HepG2 (cell line): ENCODE results near the gene GNMT. TPM values are rescaled to one million over a fixed set of nuclear protein-coding genes. Genes with fewer than 3 reads are reported as not detected.

Experiments used
- CBX2 ChIP-seq, 2 experiments: fragments of 200-600 bp in 1 of 2; sonication (generic); formaldehyde crosslinking in 1 of 2; IDR thresholded peaks; 2 replicates each; pipeline versions ENCODE4 v1.7.0 to v1.8.1; 2018 to 2022; ENCODE audit warnings: low read depth in 2 of 2, low read length in 1 of 2, mild to moderate bottlenecking in 1 of 2, missing genetic modification reagents in 1 of 2
- CSRNP2 ChIP-seq: sonication (generic); formaldehyde crosslinking; conservative IDR thresholded peaks from 2 replicates; pipeline ENCODE4 v1.8.0; 2022; ENCODE audit warnings: low read depth, missing genetic modification reagents
- KAT7 ChIP-seq: IDR thresholded peaks from 2 replicates; pipeline ENCODE4 v1.6.1; 2018; ENCODE audit warnings: borderline replicate concordance, missing compliant biosample characterization
- LBX2 ChIP-seq: sonication (generic); formaldehyde crosslinking; IDR thresholded peaks from 2 replicates; pipeline ENCODE4 v1.5.0; 2020; ENCODE audit warnings: missing genetic modification reagents, mild to moderate bottlenecking, borderline replicate concordance
- MZF1 ChIP-seq: sonication (generic); formaldehyde crosslinking; IDR thresholded peaks from 2 replicates; pipeline ENCODE4 v1.8.1; 2023; ENCODE audit warnings: mild to moderate bottlenecking, missing genetic modification reagents, borderline replicate concordance
- NCOA5 ChIP-seq: sonication (generic); formaldehyde crosslinking; IDR thresholded peaks from 2 replicates; pipeline ENCODE4 v1.4.0; 2020; ENCODE audit warnings: missing genetic modification reagents
- PAX8 ChIP-seq: sonication (generic); formaldehyde crosslinking; IDR thresholded peaks from 2 replicates; pipeline ENCODE4 v1.8.0; 2022; ENCODE audit warnings: mild to moderate bottlenecking, missing genetic modification reagents, borderline replicate concordance
- REST ChIP-seq, 2 experiments: IDR thresholded peaks; 2 replicates each; pipeline ENCODE4 v1.6.1; 2011 to 2012; ENCODE audit warnings: low read length in 2 of 2, borderline replicate concordance in 1 of 2, low read depth in 1 of 2, mild to moderate bottlenecking in 1 of 2, moderate library complexity in 1 of 2
- SCMH1 ChIP-seq: sonication (generic); formaldehyde crosslinking; IDR thresholded peaks from 2 replicates; pipeline ENCODE4 v1.9.0; 2021; ENCODE audit warnings: missing genetic modification reagents, mild to moderate bottlenecking, borderline replicate concordance
- THRA ChIP-seq: sonication (generic); formaldehyde crosslinking; IDR thresholded peaks from 2 replicates; pipeline ENCODE4 v1.4.0; 2020; ENCODE audit warnings: missing genetic modification reagents, borderline replicate concordance
- XBP1 ChIP-seq: sonication (generic); formaldehyde crosslinking; IDR thresholded peaks from 2 replicates; pipeline ENCODE4 v1.5.0; 2020; ENCODE audit warnings: missing genetic modification reagents
- ZNF577 ChIP-seq: sonication (generic); formaldehyde crosslinking; IDR thresholded peaks from 2 replicates; pipeline ENCODE4 v1.4.0; 2020; ENCODE audit warnings: mild to moderate bottlenecking, low read depth, missing genetic modification reagents, borderline replicate concordance
- ZNF660 ChIP-seq: sonication (generic); formaldehyde crosslinking; IDR thresholded peaks from 2 replicates; pipeline ENCODE4 v1.5.1; 2020; ENCODE audit warnings: mild to moderate bottlenecking, low read depth, missing genetic modification reagents, borderline replicate concordance
- ZNF710 ChIP-seq: sonication (generic); formaldehyde crosslinking; IDR thresholded peaks from 2 replicates; pipeline ENCODE4 v1.5.0; 2020; ENCODE audit warnings: mild to moderate bottlenecking, missing genetic modification reagents, borderline replicate concordance
- ZNF878 ChIP-seq: sonication (generic); formaldehyde crosslinking; IDR thresholded peaks from 2 replicates; pipeline ENCODE4 v1.8.1; 2023; ENCODE audit warnings: mild to moderate bottlenecking, missing genetic modification reagents, moderate library complexity
- polyA plus RNA-seq, 8 experiments: library from polyadenylated mRNA; depleted of rRNA in 3 of 8; stranded (reverse) in 7 of 8; unstranded in 1 of 8; fragments of >200 nt; fragmentation: Illumina TruSeq in 4 of 8; extraction: Trizol in 4 of 8; gene quantifications; 2 replicates each; pipeline versions ENCODE4 v1.2.1 to v1.2.3, GENCODE V29; 2011 to 2016; ENCODE audit warnings: low read depth in 4 of 8, missing spikeins in 1 of 8, mixed read lengths in 1 of 8; ENCODE audit not compliant: insufficient read depth in 1 of 8
- total RNA-seq, 5 experiments: library from RNA; depleted of rRNA; stranded (reverse); fragments of >200 nt; fragmentation: Illumina TruSeq; extraction: Trizol; gene quantifications; 2 replicates each; pipeline ENCODE4 v1.2.3, GENCODE V29; 2016; ENCODE audit warnings: low read depth in 1 of 5

GNMT gene
- total and polyA plus RNA-seq, 2 of the 13 experiments (the other 11 are each of a cell fraction or from before 2014, with no cell fraction given) = 2.8 to 7.0 TPM

- TF ChIP-seq CSRNP2 (CRISPR knock-in tag) (no peak), CBX2 (IDR thresholded peaks at IDR 0.05; ENCODE audit: low read depth, low read length) (no peak), CBX2 (CRISPR knock-in tag; IDR thresholded peaks at IDR 0.05; ENCODE audit: low read depth) (no peak), ZNF660 (CRISPR knock-in tag) (no peak), THRA (no peak), KAT7 (CRISPR knock-in tag) (no peak), ZNF878 (CRISPR knock-in tag) (no peak), SCMH1 (no peak), MZF1 (CRISPR knock-in tag) (no peak), PAX8 (CRISPR knock-in tag) (0 out of 2 replicates have a peak, but pooled peaks have one; percentile 21), XBP1 (no peak), LBX2 (no peak), ZNF577 (CRISPR knock-in tag) (no peak), NCOA5 (CRISPR knock-in tag) (no peak), ZNF710 (no peak), REST (IDR thresholded peaks at IDR 0.05; ENCODE audit: borderline replicate concordance in 1 of 2, low read depth in 1 of 2, low read length in 2 of 2) (no peak)
Measured at GRCh38 chr6:42984924-42985475, 24.4 kb downstream of the GNMT start (continued).
